T47D (cell line): ENCODE results near the gene DIS3L2.
A peak's percentile ranks its signal among the peaks of the same experiment; 100 is the strongest.

Experiments
- DNase-seq, 2 experiments: peaks; one replicate each; pipeline versions ENCODE4 v3.0.0 to v3.0.0-alpha.2; 2011 to 2012; ENCODE audit warnings: low read depth in 1 of 2, low spot score in 1 of 2
- JUND ChIP-seq: IDR thresholded peaks from 2 replicates; pipeline ENCODE4 v1.6.1; 2012; ENCODE audit warnings: low read depth
- in situ Hi-C: cut with HindIII; loops from 2 replicates; pipeline ENCODE4 v1.10.0; 2016; ENCODE audit warnings: low sequenced_read_pairs, low pct_unique_long_range_greater_than_20kb

DIS3L2 gene

DNA sequence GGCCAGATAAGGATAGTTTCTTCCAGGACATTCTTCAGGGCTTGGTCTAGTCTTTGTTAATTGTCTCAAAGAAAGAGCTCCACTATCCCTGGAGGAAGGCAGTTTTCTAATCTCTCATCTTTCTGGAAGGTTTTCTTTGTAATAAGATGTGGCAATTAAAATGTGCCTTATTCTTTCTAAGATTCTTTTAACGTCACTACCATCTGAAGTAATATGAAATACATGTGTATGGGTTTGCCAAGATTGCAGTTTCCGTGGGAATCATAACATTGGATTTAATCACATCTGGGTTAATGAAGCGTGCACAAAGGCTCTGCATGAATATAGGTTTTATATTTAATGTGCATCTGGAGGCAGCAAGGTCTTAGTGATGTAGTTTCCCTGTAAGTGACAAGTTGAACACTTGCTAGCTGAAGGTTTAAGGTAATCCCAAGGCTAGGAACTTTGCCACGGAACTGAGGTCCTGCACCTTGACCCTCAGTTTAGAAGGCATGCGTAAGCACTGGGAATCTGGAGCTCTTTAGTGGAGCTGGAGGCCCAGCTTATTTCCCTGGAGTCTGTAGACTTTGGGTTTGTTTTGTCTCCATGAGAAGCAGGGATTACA lies 25.7 kb downstream of the DIS3L2 start:
- in situ Hi-C loops, result no loop called here
- no peak for TF ChIP-seq JUND
- DNase-seq, result no peak

DNA sequence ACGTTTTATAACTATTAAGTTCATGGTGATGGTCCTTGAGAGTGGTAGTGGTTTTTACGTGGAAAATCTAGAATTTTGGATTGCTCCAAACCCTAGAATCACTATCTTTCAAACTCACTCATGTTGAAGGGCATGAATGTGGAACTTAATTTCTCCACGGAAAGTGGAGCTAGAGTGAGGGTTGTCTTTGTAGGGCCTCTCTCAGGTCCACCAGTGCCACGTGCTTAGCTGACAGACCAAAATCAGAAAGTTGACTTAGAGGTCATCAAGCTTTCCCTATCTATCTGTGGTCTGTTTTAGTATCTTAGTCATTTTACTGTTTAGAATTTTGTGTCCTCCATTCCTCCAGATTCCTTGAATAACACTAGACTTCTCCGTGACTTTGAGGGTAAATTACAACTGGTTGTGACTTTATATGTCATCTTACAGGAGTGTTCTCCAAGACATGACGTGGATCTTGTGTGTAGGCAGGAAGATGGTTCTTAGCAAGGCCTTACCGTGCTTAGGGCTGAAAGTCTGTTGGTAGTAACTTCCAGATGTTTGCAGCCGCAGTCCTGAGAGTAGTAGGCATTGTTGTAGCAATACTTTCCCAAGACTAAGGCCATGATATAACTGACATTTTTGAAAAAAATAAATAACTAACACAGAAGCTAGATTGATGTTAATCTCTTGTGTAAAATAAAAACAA lies 26.8 kb downstream of the DIS3L2 start:
- in situ Hi-C loops, result no loop called here
- no peak for DNase-seq
- TF ChIP-seq JUND, result no peak

- TF ChIP-seq JUND, result no peak
- in situ Hi-C loops, result no loop called here
- no peak for DNase-seq
Observed at GRCh38 chr2:231991664-231992063, 30.2 kb downstream of the DIS3L2 start.

GRCh38 chr2:231992888-231993287 lies 31.4 kb downstream of the DIS3L2 start:
- in situ Hi-C loops, result no loop called here
- DNase-seq, result no peak
- no peak for TF ChIP-seq JUND

- in situ Hi-C loops, result no loop called here
- no peak for DNase-seq
- TF ChIP-seq JUND, result no peak
Observed at GRCh38 chr2:231996797-231997540, 35.5 kb downstream of the DIS3L2 start.

DNA sequence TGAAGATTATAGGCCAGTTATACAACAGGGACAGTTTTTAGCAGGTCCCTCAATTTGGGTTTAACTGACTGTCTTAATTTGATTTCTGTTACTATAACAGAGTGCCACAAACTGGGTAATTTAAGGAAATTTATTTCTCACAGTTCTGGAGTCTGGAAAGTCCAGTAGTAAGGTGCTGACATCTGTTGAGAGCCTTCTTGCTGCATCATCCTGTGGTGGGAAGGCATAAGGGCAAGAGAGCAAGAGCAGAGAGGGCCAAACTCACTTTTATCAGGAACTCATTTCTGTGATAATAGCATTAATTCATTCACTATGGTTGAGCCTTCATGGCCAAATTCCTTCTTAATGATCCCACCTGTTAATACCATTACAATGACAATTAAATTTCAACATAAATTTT lies 36.5 kb downstream of the DIS3L2 start:
- DNase-seq, result no peak
- TF ChIP-seq JUND, result no peak
- in situ Hi-C loops, result no loop called here

GRCh38 chr2:232000439-232000838 lies 38.9 kb downstream of the DIS3L2 start:
- DNase-seq, result no peak
- no peak for TF ChIP-seq JUND
- in situ Hi-C loops, result no loop called here

DNA sequence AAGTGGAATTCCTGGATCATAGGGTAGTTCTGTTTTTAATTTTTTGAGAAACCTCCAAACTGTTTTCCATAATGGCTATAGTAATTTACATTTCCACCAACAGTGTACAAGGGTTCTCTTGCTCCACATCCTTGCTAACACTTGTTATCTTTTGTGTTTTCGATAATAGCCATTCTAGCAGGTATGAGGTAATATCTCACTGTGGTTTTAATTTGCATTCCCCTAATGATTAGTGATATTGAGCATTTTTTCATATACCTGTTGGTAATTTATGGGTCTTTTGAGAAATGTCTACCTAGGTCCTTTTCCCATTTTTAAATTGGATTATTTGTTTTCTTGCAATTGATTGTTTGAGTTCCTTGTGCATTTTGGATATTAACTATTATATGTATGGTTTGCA lies 39.6 kb downstream of the DIS3L2 start:
- no peak for TF ChIP-seq JUND
- in situ Hi-C loops, result no loop called here
- no peak for DNase-seq

DNA sequence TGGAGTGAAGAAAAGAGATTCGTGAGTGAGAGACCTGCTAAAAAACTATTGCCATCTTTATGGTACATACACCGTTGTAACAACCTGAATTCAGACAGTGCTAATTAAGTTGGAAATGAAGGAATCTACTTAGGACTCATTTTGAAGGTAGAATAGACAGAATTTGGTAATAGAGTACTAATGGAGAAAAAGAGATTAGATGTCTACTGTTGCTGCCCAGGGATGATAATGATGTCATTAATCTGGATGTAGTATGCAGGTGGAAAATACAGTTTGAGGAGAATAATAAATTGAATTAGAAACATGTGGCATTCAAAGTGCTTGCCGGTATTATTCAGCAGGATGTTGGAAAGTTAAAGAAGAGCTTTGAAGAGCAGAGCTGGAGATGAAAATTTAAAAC lies 44.7 kb downstream of the DIS3L2 start:
- in situ Hi-C loops, result no loop called here
- no peak for DNase-seq
- no peak for TF ChIP-seq JUND

GRCh38 chr2:232008907-232009638 lies 47.6 kb downstream of the DIS3L2 start:
- no peak for DNase-seq
- in situ Hi-C loops, result no loop called here
- TF ChIP-seq JUND, result no peak

DNA sequence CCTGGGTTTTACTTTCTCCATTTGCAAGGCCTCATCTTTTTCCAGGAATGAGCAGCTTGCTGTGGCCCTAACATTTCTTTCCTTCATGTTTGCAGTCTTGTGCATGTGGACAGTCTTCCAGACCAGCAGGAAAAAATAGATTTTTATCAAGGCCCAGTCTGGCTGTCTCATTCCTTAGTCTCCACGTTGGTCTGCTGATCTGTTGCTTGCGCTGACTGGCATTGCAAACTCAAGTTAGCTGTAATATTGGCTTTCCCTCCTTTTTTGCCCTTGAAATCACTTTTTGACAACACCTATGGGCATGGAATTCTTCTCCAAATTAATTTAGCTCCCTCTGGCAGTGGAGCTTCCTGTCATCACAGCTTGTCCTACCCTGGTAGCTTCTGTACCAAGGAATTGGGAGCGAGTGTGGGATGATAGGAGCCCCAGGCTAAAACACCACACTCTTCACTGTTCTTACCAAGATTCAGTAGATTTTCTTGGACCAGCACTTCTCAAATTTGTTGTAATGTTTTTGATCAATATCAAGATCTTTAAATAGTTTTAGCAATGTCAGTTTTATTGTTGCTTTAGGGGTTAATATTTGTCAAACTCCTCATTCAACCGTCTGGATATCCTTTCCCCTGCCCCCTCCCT lies 48.2 kb downstream of the DIS3L2 start:
- DNase-seq, result peak in 1 of 2 experiments; percentile 9
- in situ Hi-C loops, result no loop called here
- no peak for TF ChIP-seq JUND

GRCh38 chr2:232013701-232014353 lies 52.3 kb downstream of the DIS3L2 start:
- DNase-seq, result peak in 1 of 2 experiments; percentile 2
- TF ChIP-seq JUND, result no peak
- in situ Hi-C loops, result no loop called here
